PC-3 (cell line): ENCODE measurements around the gene ZFP62. TPM values are rescaled to one million over a fixed set of nuclear protein-coding genes. Genes with fewer than 3 reads are reported as not detected.

Experiments
- ATAC-seq: fragments of 200-7000 bp; cut with Tn5 transposase; 2 replicates; pipeline ENCODE4 v1.9.1; 2020; ENCODE audit warnings: mild to moderate bottlenecking, moderate library complexity
- BruUV-seq: library from RNA; stranded (reverse); fragments of 400-500 nt; replicated peaks from 2 replicates; lab custom pipeline; 2021; lab: Mats Ljungman, UMichigan
- CTCF ChIA-PET: fragments of 300-600 bp; sonication (Branson Sonifier 250); formaldehyde crosslinking; loops from one replicate; lab custom pipeline; 2022; ENCODE audit warnings: antibody characterized with exemption; lab: Charles Lee
- POLR2A ChIA-PET: fragments of 300-600 bp; sonication (Branson Sonifier 250); formaldehyde crosslinking; loops from one replicate; lab custom pipeline; 2022; ENCODE audit warnings: antibody characterized with exemption; ENCODE audit not compliant: unreplicated experiment; lab: Charles Lee
- DNase-seq: peaks from one replicate; pipeline ENCODE4 v3.0.0-alpha.2; 2015
- H2AFZ ChIP-seq: fragments of 300-600 bp; sonication (generic); 2 replicates; pipeline ENCODE4 v1.6.0; 2016; ENCODE audit warnings: antibody characterized with exemption, low read length
- H3F3A ChIP-seq: fragments of 300-600 bp; sonication (generic); one replicate; pipeline ENCODE4 v1.6.0; 2017; ENCODE audit warnings: antibody characterized with exemption, low read length, control low read depth, mild to moderate bottlenecking; ENCODE audit not compliant: unreplicated experiment
- H3K27ac ChIP-seq: fragments of 300-600 bp; sonication (generic); 2 replicates; pipeline ENCODE4 v1.5.1; 2016; ENCODE audit warnings: mild to moderate bottlenecking, low read length
- H3K27me3 ChIP-seq: fragments of 300-600 bp; sonication (generic); 2 replicates; pipeline ENCODE4 v1.6.1; 2016; ENCODE audit warnings: low read length, mixed read lengths
- H3K36me3 ChIP-seq: fragments of 300-600 bp; sonication (generic); 2 replicates; pipeline ENCODE4 v1.6.1; 2016; ENCODE audit warnings: low read depth, mixed run types, low read length, mixed read lengths
- H3K4me1 ChIP-seq: fragments of 300-600 bp; sonication (generic); 2 replicates; pipeline ENCODE4 v1.5.1; 2016; ENCODE audit warnings: low read length; ENCODE audit not compliant: insufficient read depth
- H3K4me2 ChIP-seq: fragments of 300-600 bp; sonication (generic); 2 replicates; pipeline ENCODE4 v1.6.0; 2016; ENCODE audit warnings: low read length
- H3K4me3 ChIP-seq: fragments of 300-600 bp; sonication (generic); 2 replicates; pipeline ENCODE4 v1.5.1; 2016; ENCODE audit warnings: mild to moderate bottlenecking, low read length, mixed read lengths
- H3K79me2 ChIP-seq: fragments of 300-600 bp; sonication (generic); 2 replicates; pipeline ENCODE4 v1.6.1; 2017; ENCODE audit warnings: low read length, mixed read lengths
- H3K9ac ChIP-seq: fragments of 300-600 bp; sonication (generic); 2 replicates; pipeline ENCODE4 v1.6.0; 2016; ENCODE audit warnings: mild to moderate bottlenecking, low read length
- H3K9me2 ChIP-seq: fragments of 300-600 bp; sonication (generic); replicated peaks from 2 replicates; pipeline ENCODE4 v1.6.1; 2016; ENCODE audit warnings: mixed run types, low read length, mixed read lengths
- H3K9me3 ChIP-seq: fragments of 300-600 bp; sonication (generic); 2 replicates; pipeline ENCODE4 v1.6.1; 2016; ENCODE audit warnings: low read length, mixed read lengths
- H4K20me1 ChIP-seq: fragments of 300-600 bp; sonication (generic); 2 replicates; pipeline ENCODE4 v1.6.1; 2016; ENCODE audit warnings: low read length, mixed read lengths
- EZH2 ChIP-seq: fragments of 300-600 bp; sonication (generic); IDR thresholded peaks from one replicate; pipeline ENCODE4 v1.6.1; 2017; ENCODE audit warnings: antibody characterized with exemption, mild to moderate bottlenecking, low read length; ENCODE audit not compliant: unreplicated experiment
- EZH2phosphoT487 ChIP-seq: fragments of 300-600 bp; sonication (generic); IDR thresholded peaks from 2 replicates; pipeline ENCODE4 v1.6.1; 2018; ENCODE audit warnings: mild to moderate bottlenecking, antibody characterized with exemption, low read length, borderline replicate concordance
- intact Hi-C: fragments of 100-400 bp; cut with micrococcal nuclease; formaldehyde crosslinking; loops from 2 replicates; pipeline ENCODE4 v1.9.0; 2023
- total RNA-seq: library from RNA; depleted of rRNA; stranded (reverse); fragments of >200 nt; gene quantifications from 2 replicates; pipeline ENCODE4 v1.2.3, GENCODE V29; 2014
- TF ChIP-seq, protein P1 (sequence below): fragments of 300-600 bp; sonication (generic); conservative IDR thresholded peaks from 2 replicates; pipeline ENCODE4 v1.5.1; 2017; ENCODE audit warnings: antibody characterized with exemption, low read depth, mild to moderate bottlenecking, low read length

Gene ZFP62
- total RNA-seq, 1 experiment from 2014 or later = 24.3 TPM

GRCh38 chr5:180860273-180860886 lies 696 bp downstream of the ZFP62 start:
- no peaks in the 10 kb centered on the region for H3K9me2 ChIP-seq
- peak; percentile 46 for DNase-seq
- H3K4me1 ChIP-seq = peaks cover 14% of the 10 kb centered on the region
- H4K20me1 ChIP-seq = no peaks in the 10 kb centered on the region
- TF ChIP-seq EZH2phosphoT487 = no peak
- TF ChIP-seq, protein P1, sequence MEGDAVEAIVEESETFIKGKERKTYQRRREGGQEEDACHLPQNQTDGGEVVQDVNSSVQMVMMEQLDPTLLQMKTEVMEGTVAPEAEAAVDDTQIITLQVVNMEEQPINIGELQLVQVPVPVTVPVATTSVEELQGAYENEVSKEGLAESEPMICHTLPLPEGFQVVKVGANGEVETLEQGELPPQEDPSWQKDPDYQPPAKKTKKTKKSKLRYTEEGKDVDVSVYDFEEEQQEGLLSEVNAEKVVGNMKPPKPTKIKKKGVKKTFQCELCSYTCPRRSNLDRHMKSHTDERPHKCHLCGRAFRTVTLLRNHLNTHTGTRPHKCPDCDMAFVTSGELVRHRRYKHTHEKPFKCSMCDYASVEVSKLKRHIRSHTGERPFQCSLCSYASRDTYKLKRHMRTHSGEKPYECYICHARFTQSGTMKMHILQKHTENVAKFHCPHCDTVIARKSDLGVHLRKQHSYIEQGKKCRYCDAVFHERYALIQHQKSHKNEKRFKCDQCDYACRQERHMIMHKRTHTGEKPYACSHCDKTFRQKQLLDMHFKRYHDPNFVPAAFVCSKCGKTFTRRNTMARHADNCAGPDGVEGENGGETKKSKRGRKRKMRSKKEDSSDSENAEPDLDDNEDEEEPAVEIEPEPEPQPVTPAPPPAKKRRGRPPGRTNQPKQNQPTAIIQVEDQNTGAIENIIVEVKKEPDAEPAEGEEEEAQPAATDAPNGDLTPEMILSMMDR = peak; percentile 63
- H3K79me2 ChIP-seq = peaks cover 31% of the 10 kb centered on the region
- CTCF ChIA-PET = interaction anchor here (0.5 to 0.7 kb wide), 8 partner anchors 9 to 885 kb away, joined by 3 to 18 read pairs (median 6); no protein-coding TSS in a partner anchor
- H2AFZ ChIP-seq = peak overlapping the region; percentile 100
- ATAC-seq = peak; percentile 51
- H3K9ac ChIP-seq = peak overlapping the region; percentile 98
- no peaks in the 10 kb centered on the region for H3K27me3 ChIP-seq
- H3F3A ChIP-seq = no peaks in the 10 kb centered on the region
- peaks cover 8% of the 10 kb centered on the region; the same call in 1 of the 2 replicates for H3K36me3 ChIP-seq
- POLR2A ChIA-PET = interaction anchor here (0.6 kb wide), 2 partner anchors 8 to 76 kb away, joined by 7 to 9 read pairs; no protein-coding TSS in a partner anchor
- H3K27ac ChIP-seq = peak overlapping the region; percentile 76
- peak overlapping the region; percentile 99 for H3K4me3 ChIP-seq
- peak overlapping the region; percentile 88 for H3K4me2 ChIP-seq
- intact Hi-C loops = loop anchor here (1.0 to 2.0 kb wide), 3 partner anchors 34 to 292 kb away; partner anchors contain the start of gene MGAT1
- H3K9me3 ChIP-seq = no peaks in the 10 kb centered on the region
- TSS peak; percentile 62 for BruUV-seq

DNA sequence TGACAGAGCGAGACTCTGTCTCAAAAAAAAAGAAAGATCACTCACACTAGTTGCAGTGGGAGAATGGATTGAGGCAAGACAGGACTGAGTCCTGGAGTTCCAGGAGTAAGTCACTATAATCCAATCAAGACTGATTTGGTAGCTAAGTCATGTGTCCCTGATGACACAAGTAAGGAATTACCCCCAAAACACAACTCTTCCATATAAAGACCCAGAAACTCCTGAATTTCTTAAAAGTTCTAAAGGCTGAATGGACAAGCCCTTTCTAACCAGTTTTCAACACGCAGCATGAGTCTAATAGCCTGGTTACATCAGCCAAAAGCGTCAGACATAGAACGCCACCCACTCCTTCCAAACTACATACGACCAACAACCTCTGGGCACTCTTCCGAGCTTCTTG lies 2.5 kb downstream of the ZFP62 start:
- DNase-seq (no peak), ATAC-seq (no peak)
- H3K9ac ChIP-seq = no peak overlapping the region
- peaks cover 8% of the 10 kb centered on the region; the same call in 1 of the 2 replicates for H3K36me3 ChIP-seq
- H3K4me3 ChIP-seq = no peak overlapping the region
- H4K20me1 ChIP-seq = no peaks in the 10 kb centered on the region
- H3K4me1 ChIP-seq = peaks cover 13% of the 10 kb centered on the region
- H2AFZ ChIP-seq = no peak overlapping the region
- CTCF ChIA-PET = no interaction called here
- H3F3A ChIP-seq = no peaks in the 10 kb centered on the region
- POLR2A ChIA-PET = no interaction called here
- H3K9me3 ChIP-seq = no peaks in the 10 kb centered on the region
- no peak for TF ChIP-seq EZH2phosphoT487
- TF ChIP-seq, protein P1 = no peak
- TF ChIP-seq EZH2 = no peak
- H3K27ac ChIP-seq = no peak overlapping the region
- no peak overlapping the region for H3K4me2 ChIP-seq
- BruUV-seq = no TSS peak
- H3K27me3 ChIP-seq = no peaks in the 10 kb centered on the region
- H3K9me2 ChIP-seq = no peaks in the 10 kb centered on the region
- intact Hi-C loops = no loop called here
- H3K79me2 ChIP-seq = peaks cover 31% of the 10 kb centered on the region

DNA sequence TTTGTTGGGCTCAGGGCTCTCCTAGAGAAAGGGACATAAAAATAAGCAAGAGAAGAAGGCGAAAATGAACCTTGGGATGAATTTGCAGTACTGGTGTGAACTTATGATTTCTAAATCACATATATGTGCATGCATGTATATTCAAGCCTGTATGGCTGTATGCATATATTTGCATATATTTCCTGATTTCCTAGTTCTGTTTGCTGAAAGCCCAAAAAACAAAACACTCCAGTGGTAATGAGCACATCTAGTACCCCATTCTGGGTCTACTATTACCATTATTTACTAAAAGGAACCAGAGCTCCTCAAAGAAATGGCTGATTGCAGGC lies 7.3 kb downstream of the ZFP62 start:
- Histone ChIP-seq H3K27ac (no peak overlapping the region), H3K79me2 (peaks cover 10% of the 10 kb centered on the region), H3K9me3 (peaks cover 27% of the 10 kb centered on the region), H3K4me1 (peaks cover 7% of the 10 kb centered on the region), H3K36me3 (peaks cover 41% of the 10 kb centered on the region), H4K20me1 (peaks cover 6% of the 10 kb centered on the region; the same call in 1 of the 2 replicates), H3K9me2 (no peaks in the 10 kb centered on the region), H3F3A (peaks cover 6% of the 10 kb centered on the region), H3K9ac (no peak overlapping the region), H3K4me2 (no peak overlapping the region), H3K27me3 (no peaks in the 10 kb centered on the region), H2AFZ (no peak overlapping the region), H3K4me3 (no peak overlapping the region)
- ATAC-seq (no peak), DNase-seq (no peak)
- no TSS peak for BruUV-seq
- no peak for TF ChIP-seq EZH2
- TF ChIP-seq EZH2phosphoT487 = no peak
- TF ChIP-seq, protein P1 = no peak
- POLR2A ChIA-PET = no interaction called here
- CTCF ChIA-PET = no interaction called here
- intact Hi-C loops = no loop called here
